D341Med (cell line): Measurements from ENCODE around the gene GPC5.

ENCODE experiments used
- DNase-seq: peaks from one replicate; pipeline ENCODE4 v3.0.0; 2012; ENCODE audit warnings: low spot score

Gene GPC5

DNA sequence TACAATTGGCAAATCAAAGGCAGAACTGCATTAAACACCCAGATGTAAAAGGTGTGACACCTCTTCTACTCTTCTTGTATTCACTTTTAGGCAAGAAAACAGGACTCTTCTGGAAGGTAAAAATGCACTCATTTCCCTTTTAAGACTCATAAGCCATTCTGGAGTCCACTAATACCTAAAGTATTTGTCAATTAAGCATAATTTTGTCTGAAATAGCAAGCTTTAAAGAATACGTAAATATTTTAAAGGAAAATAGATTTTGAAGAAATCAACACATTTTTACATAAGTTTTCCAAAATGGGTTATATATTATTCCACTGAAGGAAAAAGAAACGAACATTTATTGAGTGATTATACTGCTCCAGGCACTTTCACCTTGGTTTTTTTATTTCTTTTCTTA is 1166.5 kb downstream of the GPC5 start:
- DNase-seq, result no peak

DNA sequence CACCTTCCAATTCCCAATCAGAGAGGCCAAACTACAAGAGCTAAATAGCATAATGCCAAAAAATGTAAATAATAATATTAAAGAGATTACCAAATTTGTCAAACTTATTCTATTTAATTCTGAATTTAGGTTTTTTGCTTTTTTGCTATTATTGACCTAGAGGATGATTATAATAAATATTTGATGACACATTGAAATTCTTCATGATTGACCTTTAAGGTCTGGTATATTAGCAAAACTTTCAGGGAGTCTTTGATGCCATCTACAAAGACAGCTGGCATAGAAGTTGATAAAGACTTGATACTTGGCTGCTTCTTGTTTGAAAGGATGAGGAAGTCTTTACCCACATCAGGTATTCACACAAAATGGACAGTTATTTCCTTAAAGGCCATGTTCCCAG is 1168.3 kb downstream of the GPC5 start:
- no peak for DNase-seq

GRCh38 chr13:92572190-92572589 is 1173.8 kb downstream of the GPC5 start:
- no peak for DNase-seq

- peak; percentile 33 for DNase-seq
Measured at GRCh38 chr13:92573467-92574057, 1175.1 kb downstream of the GPC5 start.

DNA sequence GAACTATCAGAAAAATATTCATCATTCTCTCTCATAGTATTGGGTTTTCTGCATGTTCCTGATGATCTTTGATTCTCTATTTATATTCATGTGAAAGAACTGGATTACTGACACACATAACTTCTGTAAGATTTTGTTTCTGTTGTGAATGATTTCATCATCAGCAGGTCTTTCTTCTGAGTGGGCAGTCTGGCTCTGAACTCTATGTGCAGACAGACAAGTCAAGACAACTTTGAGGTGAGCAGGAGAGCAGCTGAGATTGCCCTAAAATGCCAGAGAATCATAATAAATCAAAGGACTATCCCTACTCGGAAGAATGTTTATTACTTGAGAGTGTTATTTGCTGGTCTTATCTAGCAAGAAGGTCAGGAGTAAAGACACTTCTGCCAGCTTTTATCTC is 1176.1 kb downstream of the GPC5 start:
- no peak for DNase-seq

DNA sequence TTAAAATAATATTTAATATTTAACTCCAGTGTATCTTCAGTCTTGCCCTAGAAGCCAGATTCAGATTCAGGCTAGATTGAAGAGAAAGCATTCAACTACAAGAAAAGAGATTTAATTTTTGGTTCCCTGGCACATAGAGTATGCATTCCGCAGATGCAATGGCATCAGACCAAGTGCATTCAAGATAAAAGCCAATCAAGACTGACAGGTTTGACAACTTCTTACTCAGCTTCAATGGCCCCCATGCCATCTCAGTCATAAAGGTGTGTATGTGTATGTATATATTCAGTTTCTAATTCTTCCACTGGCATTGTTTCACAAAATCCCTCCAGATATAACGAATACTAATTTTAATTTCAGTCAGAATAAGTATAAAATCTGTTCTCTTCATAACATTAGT is 1177.4 kb downstream of the GPC5 start:
- DNase-seq, result no peak

DNA sequence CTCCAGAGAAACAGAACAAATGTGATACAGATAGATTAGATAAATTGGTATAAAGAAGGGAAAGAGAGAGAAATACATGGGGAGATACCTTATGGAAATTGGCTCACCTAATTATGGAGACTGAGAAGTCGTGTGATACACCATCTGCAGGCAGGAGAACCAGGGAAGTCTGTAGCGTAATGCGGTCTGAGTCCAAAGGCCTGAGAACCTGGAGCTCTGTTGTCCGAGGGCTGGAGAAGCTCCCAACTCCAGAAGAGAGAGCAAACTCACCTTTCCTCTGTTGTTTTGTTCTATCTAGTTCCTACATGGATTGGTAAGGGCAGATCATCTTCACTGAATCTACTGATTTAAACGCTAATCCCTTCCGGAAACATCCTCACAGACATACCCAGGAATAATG is 1179.9 kb downstream of the GPC5 start:
- DNase-seq, result no peak

- no peak for DNase-seq
Measured at GRCh38 chr13:92589955-92590354, 1191.5 kb downstream of the GPC5 start.

DNA sequence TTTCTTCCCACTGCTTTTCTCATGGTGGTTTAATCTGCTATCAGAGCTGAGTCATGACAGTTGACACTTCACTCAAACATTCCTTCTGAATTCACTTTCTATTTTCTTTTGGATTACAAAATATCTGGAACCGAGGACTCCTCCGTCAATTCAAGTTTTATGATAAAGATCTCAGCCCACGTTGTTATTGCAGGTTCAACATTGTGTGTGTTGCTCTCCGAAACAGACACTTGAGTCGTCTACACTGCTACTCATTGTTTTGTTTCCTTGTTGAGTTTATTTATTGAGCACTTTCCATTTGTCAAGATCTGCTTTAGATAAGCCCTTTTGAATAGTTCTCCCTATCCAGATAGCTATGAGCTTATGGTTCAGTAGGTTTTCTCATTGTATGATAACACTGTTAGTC is 1192.1 kb downstream of the GPC5 start:
- DNase-seq, result no peak

DNA sequence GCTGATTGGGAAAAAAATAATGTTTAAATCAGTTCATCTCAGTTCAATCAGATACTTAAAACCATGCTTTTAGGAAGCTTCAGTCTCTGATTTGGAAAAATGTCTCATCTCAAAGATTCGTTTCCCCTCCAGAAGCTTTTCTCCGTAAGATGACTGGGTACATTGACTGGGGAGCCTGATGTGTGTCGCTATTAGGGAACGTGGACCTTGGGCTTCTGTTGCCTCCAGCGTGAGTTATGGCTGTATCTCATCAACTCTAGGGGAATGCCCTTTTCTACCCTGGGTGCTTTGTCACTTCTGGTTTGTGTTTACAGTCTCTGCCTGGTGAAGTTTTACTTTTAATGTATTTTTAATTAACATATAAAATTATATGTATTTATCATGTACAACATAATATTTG is 1192.7 kb downstream of the GPC5 start:
- no peak for DNase-seq

GRCh38 chr13:92592757-92593156 is 1194.3 kb downstream of the GPC5 start:
- no peak for DNase-seq

- DNase-seq, result no peak
Measured at GRCh38 chr13:92602560-92602959, 1204.1 kb downstream of the GPC5 start.

- no peak for DNase-seq
Measured at GRCh38 chr13:92609376-92609775, 1211.0 kb downstream of the GPC5 start.

DNA sequence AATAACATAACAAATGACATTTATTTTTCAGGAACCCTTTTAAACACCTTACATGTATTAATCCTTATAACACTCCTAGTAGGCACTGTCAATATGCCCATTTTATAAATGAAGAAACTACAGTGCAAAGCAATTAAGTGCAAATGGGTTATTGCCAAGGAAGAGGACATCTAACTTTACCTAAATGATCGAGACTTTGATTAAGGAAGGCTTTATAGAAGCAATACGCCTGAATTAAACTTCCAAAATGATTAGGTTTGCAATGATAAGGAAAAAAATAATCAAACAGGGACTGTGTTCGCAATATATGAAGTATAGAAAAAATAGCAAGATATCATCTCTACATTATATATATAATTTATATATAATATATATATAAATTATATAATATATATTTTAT is 1214.5 kb downstream of the GPC5 start:
- DNase-seq, result no peak

DNA sequence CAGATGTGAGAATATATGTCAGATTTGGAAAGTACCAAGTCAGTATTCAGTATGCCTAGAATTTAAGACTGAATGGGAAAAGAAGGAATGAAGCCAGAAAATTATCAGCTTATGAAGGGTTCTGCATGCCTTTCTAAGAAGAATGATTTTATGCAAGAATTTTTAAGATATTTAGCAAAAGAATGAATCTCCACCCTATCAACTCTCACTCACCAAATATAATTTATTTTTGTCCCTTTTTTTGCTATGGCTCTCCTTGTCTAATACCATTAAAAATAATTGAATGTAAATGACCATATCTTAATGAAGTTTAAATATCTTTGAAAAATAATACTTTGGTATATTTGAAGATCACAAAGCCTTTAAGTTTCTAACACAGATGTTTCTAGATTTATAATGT is 1215.5 kb downstream of the GPC5 start:
- DNase-seq, result no peak

DNA sequence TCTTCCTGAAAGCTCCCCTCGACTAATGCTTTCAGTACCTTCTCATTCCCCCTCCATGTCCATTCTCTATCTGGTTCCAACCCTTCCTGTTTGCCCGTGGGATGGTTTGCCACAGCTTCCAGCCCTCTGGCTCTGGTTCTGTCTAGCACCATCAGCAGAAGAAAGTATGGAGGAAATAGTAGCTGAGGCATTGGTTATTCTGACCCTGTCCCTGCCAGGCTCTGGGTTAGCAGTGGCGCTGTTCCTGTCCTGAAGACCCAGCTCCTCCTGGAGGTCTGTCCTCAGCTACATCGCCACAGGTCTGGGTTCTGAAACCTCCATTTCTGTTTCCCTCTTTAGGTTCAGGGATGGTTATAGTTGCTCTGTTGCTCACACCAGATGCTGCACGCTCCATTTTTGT is 1223.6 kb downstream of the GPC5 start:
- no peak for DNase-seq

GRCh38 chr13:92622905-92623304 is 1224.5 kb downstream of the GPC5 start:
- DNase-seq, result no peak

GRCh38 chr13:92626274-92626673 is 1227.9 kb downstream of the GPC5 start:
- no peak for DNase-seq

- DNase-seq, result no peak
Measured at GRCh38 chr13:92640936-92641335, 1242.5 kb downstream of the GPC5 start.

DNA sequence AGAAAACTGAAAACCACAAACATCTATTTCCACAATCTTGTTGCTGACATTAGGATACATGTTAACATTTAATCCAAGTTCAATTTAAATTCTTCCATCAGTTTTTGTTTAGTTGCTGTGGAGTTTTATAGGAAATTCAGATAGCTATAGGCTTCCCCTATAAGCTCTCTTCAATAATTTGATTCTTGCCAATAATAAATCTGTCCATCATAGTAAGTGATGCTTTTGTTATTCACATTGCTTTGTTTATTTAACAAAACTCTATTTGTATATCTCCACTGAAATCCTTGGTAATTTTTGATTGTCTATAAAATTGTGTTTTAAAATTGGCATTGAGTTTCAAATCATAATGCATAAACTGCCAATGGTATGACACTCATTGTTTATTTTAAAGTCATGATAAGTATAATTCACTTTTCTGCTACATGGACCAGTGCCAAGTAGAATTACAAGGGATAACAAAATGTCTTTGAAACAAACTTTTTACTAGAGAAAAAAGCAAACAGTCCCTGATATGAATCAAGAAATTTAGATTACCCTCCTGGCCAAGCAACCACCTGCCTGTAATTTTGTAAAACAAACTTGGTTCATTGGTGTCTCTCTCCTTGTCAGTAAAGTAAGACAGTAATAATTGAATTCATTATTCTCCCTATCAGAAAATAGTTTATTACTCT is 1250.9 kb downstream of the GPC5 start:
- DNase-seq, result no peak

- DNase-seq, result no peak
Measured at GRCh38 chr13:92656103-92656502, 1257.7 kb downstream of the GPC5 start.

DNA sequence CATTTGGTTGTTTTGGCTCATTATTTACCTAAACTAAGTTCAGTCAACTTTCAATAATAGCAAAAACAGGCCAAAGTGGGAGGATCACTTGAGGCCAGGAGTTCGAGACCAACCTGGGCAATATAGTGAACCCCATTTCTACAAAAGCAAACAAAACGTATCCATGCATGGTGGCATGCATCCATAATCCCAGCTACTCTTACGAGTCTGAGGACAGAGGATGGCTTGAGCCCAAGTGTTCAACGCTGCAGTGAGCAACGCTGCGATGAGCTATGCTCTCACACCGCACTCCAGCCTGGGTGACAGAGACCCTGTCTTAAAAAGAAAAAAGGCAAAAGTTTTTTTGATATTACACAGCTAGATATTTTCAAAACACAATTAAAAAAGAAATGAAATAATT is 1258.2 kb downstream of the GPC5 start:
- no peak for DNase-seq

DNA sequence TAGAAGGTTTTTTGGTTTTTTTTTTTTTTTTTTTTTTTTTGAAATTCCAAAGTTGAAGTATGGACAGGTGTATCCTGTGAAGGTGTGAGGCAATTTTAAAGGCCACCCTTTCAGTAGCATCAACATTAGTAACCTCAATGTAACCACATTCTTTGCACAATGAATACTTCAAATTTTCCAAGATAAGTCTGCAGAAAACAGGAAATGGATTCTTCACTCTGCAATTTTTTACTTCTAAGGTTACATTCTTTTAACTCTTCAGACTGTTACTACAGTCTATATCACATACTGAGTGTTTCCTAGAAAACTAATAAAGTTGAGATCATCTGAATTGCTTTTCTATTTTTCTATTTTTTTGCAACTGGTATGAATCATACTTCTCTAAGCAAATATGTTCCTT is 1259.1 kb downstream of the GPC5 start:
- no peak for DNase-seq

DNA sequence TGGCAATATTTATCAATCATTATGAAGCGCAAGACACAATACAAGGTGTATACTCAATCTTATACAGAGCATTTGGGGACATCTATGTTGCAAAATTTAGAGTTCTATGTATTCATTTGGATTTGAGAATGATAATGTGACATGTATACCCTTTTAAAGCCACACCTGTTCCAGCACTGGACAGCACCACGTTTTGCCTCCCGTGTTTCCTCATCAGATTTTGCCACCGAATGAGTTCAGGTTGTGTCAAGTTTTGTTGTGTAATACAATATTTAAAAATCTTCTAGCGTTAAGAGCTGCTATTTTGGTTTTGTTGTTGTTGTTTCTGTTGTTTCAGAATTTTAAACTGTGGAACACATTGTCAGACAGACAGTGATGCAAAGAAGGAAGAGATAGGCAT is 1259.9 kb downstream of the GPC5 start:
- no peak for DNase-seq
